Vagina (tissue), 2 donors: ENCODE data around the gene LHPP.

Experiments used
- POLR2A ChIP-seq, 2 donors: fragments of 450-650 bp; IDR thresholded peaks; one replicate each; pipeline ENCODE4 v1.6.1; 2017; ENCODE audit warnings: antibody characterized with exemption in 2 of 2, mild to moderate bottlenecking in 2 of 2, moderate library complexity in 2 of 2
- POLR2AphosphoS5 ChIP-seq, 2 donors: sonication (generic); formaldehyde crosslinking; IDR thresholded peaks; one replicate each; pipeline ENCODE4 v1.9.0; 2017; ENCODE audit warnings: antibody characterized with exemption in 2 of 2, mild to moderate bottlenecking in 2 of 2, low read depth in 1 of 2; ENCODE audit not compliant: insufficient read depth in 1 of 2
- TF ChIP-seq, protein P1 (sequence below), 3 experiments: fragments of 450-650 bp in 2 of 3; fragments of 200-600 bp in 1 of 3; sonication (generic) in 1 of 3; IDR thresholded peaks; one replicate each; pipeline ENCODE4 v1.5.1; 2017 to 2019; ENCODE audit warnings: antibody characterized with exemption in 3 of 3, mild to moderate bottlenecking in 2 of 3, moderate library complexity in 2 of 3

DNA sequence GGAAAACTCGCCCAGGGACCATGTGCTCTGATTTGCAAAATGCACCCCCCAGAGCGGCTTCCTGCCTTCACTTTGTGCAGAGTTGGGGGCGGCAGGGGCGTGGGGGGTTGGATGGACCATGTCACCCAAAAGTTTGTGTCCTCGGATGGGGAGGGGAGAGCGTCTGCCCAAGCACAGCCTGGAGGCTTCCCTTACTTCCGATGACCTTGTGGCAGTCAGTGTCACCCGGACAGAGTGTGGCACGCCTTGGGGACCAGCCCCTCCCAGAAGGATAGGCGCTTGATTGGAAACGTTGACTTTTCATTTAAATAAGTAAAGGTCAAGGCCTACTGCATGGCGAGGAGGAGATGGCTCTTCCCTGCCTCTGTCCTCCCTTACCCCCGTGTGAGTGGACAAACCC is 71.6 kb downstream of the LHPP start:
- TF ChIP-seq, protein P1, sequence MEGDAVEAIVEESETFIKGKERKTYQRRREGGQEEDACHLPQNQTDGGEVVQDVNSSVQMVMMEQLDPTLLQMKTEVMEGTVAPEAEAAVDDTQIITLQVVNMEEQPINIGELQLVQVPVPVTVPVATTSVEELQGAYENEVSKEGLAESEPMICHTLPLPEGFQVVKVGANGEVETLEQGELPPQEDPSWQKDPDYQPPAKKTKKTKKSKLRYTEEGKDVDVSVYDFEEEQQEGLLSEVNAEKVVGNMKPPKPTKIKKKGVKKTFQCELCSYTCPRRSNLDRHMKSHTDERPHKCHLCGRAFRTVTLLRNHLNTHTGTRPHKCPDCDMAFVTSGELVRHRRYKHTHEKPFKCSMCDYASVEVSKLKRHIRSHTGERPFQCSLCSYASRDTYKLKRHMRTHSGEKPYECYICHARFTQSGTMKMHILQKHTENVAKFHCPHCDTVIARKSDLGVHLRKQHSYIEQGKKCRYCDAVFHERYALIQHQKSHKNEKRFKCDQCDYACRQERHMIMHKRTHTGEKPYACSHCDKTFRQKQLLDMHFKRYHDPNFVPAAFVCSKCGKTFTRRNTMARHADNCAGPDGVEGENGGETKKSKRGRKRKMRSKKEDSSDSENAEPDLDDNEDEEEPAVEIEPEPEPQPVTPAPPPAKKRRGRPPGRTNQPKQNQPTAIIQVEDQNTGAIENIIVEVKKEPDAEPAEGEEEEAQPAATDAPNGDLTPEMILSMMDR (IDR thresholded peaks at IDR 0.05): no peak
- no peak for TF ChIP-seq POLR2AphosphoS5 (IDR thresholded peaks at IDR 0.05; ENCODE audit: insufficient read depth in 1 of 2, low read depth in 1 of 2)
- no peak for TF ChIP-seq POLR2A (IDR thresholded peaks at IDR 0.05)
